Measurements from ENCODE around the gene DNAH7.
"Not testable (repeated sequence)": the region's sequence is repeated elsewhere in the genome, so short reads cannot be mapped to it uniquely, and the experiment has no call there.

DNAH7 gene

DNA sequence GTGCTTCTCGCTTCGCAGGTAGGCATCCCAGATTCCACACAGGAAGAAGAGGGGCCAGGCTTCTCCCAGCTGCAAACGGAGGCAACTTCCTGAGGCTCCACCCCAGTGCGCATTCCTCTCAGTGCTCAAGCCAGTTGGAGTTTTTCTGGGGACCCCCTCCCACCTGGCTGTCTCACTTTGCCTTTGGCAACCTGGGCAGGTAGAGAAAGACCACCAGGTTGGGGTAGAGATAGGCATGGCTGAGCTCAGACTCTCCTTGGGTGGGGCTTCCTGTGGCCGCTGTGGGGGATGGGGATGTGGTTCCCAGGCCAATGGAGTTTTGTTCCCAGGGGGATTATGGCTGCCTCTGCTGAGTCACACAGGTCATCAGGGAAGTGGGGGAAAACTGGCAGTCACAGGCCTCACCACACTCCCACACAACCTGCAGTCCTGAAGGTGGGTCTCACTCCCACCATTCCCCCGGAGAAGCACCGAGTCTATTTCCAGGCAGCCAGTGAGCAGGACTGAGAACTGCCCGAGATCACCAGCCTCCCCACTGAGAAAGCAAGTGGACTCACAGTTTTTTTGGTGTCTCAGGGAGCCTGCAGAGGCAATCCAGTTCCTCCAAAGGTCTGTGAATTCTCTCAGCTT is 373.5 kb downstream of the DNAH7 start:
- TF ChIP-seq, protein P1, sequence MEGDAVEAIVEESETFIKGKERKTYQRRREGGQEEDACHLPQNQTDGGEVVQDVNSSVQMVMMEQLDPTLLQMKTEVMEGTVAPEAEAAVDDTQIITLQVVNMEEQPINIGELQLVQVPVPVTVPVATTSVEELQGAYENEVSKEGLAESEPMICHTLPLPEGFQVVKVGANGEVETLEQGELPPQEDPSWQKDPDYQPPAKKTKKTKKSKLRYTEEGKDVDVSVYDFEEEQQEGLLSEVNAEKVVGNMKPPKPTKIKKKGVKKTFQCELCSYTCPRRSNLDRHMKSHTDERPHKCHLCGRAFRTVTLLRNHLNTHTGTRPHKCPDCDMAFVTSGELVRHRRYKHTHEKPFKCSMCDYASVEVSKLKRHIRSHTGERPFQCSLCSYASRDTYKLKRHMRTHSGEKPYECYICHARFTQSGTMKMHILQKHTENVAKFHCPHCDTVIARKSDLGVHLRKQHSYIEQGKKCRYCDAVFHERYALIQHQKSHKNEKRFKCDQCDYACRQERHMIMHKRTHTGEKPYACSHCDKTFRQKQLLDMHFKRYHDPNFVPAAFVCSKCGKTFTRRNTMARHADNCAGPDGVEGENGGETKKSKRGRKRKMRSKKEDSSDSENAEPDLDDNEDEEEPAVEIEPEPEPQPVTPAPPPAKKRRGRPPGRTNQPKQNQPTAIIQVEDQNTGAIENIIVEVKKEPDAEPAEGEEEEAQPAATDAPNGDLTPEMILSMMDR (conservative IDR thresholded peaks at IDR 0.05; ENCODE audit: low read depth): no peak
- POLR2A ChIA-PET (ENCODE audit: low non-redundant PET): no interaction called here
- CTCF ChIA-PET: no interaction called here
- DNase-seq (ENCODE audit: low spot score): no peak
- H3K27ac ChIP-seq: no peak overlapping the region

- CTCF ChIA-PET: no interaction called here
- no peak overlapping the region for H3K27ac ChIP-seq
- POLR2A ChIA-PET (ENCODE audit: low non-redundant PET): no interaction called here
- DNase-seq (ENCODE audit: low spot score): no peak
- TF ChIP-seq, protein P1 (conservative IDR thresholded peaks at IDR 0.05; ENCODE audit: low read depth): no peak
Observed at GRCh38 chr2:195694553-195694952, 374.1 kb downstream of the DNAH7 start.

DNA sequence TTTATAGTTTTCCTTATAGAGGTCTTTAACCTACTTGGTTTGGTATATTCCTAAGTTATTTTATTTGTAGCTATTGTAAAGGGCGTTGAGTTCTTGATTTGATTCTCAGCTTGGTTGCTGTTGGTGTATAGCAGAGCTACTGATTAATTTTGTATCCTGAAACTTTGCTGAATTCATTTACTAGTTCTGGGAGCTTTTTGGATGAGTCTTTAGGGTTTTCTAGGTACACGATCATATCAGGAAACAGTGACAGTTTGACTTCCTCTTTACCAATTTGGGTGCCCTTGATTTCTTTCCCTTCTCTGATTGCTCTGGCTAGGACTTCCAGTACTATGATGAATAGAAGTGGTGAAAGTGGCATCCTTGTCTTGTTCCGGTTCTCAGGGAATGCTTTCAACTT is 376.1 kb downstream of the DNAH7 start:
- DNase-seq (ENCODE audit: low spot score); CTCF ChIA-PET; H3K27ac ChIP-seq; POLR2A ChIA-PET (ENCODE audit: low non-redundant PET): not testable (repeated sequence)
